HepG2 (cell line): ENCODE results near the gene AGPAT2. TPM values are rescaled to one million over a fixed set of nuclear protein-coding genes. Genes with fewer than 3 reads are reported as not detected.

Experiments
- ATAC-seq: fragments of 200-7000 bp; cut with Tn5 transposase; 3 replicates; pipeline ENCODE4 v1.9.1; 2020; ENCODE audit warnings: mild to moderate bottlenecking, moderate library complexity
- BruUV-seq: library from RNA; stranded (reverse); fragments of 400-500 nt; replicated peaks from 2 replicates; lab custom pipeline; 2021; lab: Mats Ljungman, UMichigan
- CTCF ChIA-PET: fragments of 300-600 bp; formaldehyde crosslinking; extraction: SDS; loops from one replicate; lab custom pipeline; 2021; ENCODE audit warnings: low total read pairs, inconsistent platforms, low intra/inter-chr PET ratio; lab: Yijun Ruan, JAX
- POLR2A ChIA-PET: fragments of 350-600 bp; sonication (Branson Sonifier 250); formaldehyde crosslinking; loops from one replicate; lab custom pipeline; 2020; ENCODE audit warnings: antibody characterized with exemption, inconsistent platforms; lab: Yijun Ruan, JAX
- DNase-seq: peaks from one replicate; pipeline ENCODE4 v3.0.0-alpha.2; 2015; ENCODE audit warnings: low spot score
- FAIRE-seq: peaks from 3 replicates; lab custom pipeline; 2011; peaks lifted over from hg19 to GRCh38; lab: Jason Lieb, UNC
- H2AFZ ChIP-seq: one replicate; pipeline ENCODE4 v1.6.1; 2011; ENCODE audit warnings: low read length, inconsistent platforms
- H3K27ac ChIP-seq: fragments of 300-600 bp; 3 replicates; pipeline ENCODE4 v1.8.0; 2011; ENCODE audit warnings: mixed run types, mild to moderate bottlenecking, mixed read lengths, low read length, inconsistent platforms; ENCODE audit not compliant: insufficient read depth; ENCODE audit errors: extremely low read length
- H3K27me3 ChIP-seq, 2 experiments: fragments of 200-600 bp in 1 of 2; 2 replicates in 1 of 2; 3 replicates in 1 of 2; pipeline versions ENCODE4 v1.6.0 to v1.8.0; 2011; ENCODE audit warnings: low read length in 2 of 2, mild to moderate bottlenecking in 2 of 2, moderate library complexity in 2 of 2, inconsistent platforms in 1 of 2; ENCODE audit not compliant: insufficient read depth in 2 of 2, control insufficient read depth in 1 of 2
- H3K36me3 ChIP-seq, 2 experiments: fragments of 200-600 bp in 1 of 2; replicated peaks in 1 of 2; 2 replicates in 1 of 2; 3 replicates in 1 of 2; pipeline versions ENCODE4 v1.5.1 to v1.8.0; 2011; ENCODE audit warnings: low read length in 2 of 2, inconsistent platforms in 1 of 2; ENCODE audit not compliant: insufficient read depth in 2 of 2, control insufficient read depth in 1 of 2
- H3K4me1 ChIP-seq: 2 replicates; pipeline ENCODE4 v1.5.1; 2012; ENCODE audit warnings: low read length, inconsistent platforms; ENCODE audit not compliant: insufficient read depth
- H3K4me2 ChIP-seq: 2 replicates; pipeline ENCODE4 v1.6.0; 2011; ENCODE audit warnings: low read depth, low read length, inconsistent platforms
- H3K4me3 ChIP-seq, 3 experiments: fragments of 200-600 bp in 1 of 3; sonication (generic), shearing (Covaris generic) in 1 of 3; replicated peaks in 1 of 3; 2 replicates each; pipeline ENCODE4 v1.5.1; 2011 to 2016; ENCODE audit warnings: low read length in 3 of 3, inconsistent platforms in 2 of 3, low read depth in 2 of 3, mild to moderate bottlenecking in 2 of 3, control low read depth in 1 of 3, mixed read lengths in 1 of 3; ENCODE audit not compliant: insufficient read depth in 1 of 3
- H3K79me2 ChIP-seq: one replicate; pipeline ENCODE4 v1.6.1; 2011; ENCODE audit warnings: low read length, inconsistent platforms; ENCODE audit not compliant: insufficient read depth
- H3K9ac ChIP-seq: 2 replicates; pipeline ENCODE4 v1.6.0; 2011; ENCODE audit warnings: mild to moderate bottlenecking, low read depth, low read length, inconsistent platforms; ENCODE audit not compliant: insufficient read depth
- H3K9me3 ChIP-seq: 2 replicates; pipeline ENCODE4 v1.5.1; 2012; ENCODE audit warnings: mild to moderate bottlenecking, low read length
- H4K20me1 ChIP-seq: 2 replicates; pipeline ENCODE4 v1.6.0; 2011; ENCODE audit warnings: inconsistent platforms, mild to moderate bottlenecking, low read length, moderate library complexity; ENCODE audit not compliant: insufficient read depth
- BCL3 ChIP-seq: sonication (generic); formaldehyde crosslinking; IDR thresholded peaks from 2 replicates; pipeline ENCODE4 v1.5.1; 2020; ENCODE audit warnings: mild to moderate bottlenecking, missing genetic modification reagents, moderate library complexity
- ETV6 ChIP-seq: sonication (generic); formaldehyde crosslinking; conservative IDR thresholded peaks from 2 replicates; pipeline ENCODE4 v1.4.0; 2020; ENCODE audit warnings: missing genetic modification reagents
- GATAD2A ChIP-seq: IDR thresholded peaks from 2 replicates; pipeline ENCODE4 v1.6.1; 2016
- RNF219 ChIP-seq: sonication (generic); formaldehyde crosslinking; IDR thresholded peaks from 2 replicates; pipeline ENCODE4 v1.5.0; 2020; ENCODE audit warnings: mild to moderate bottlenecking, missing genetic modification reagents
- ZEB1 ChIP-seq: IDR thresholded peaks from 2 replicates; pipeline ENCODE4 v1.6.1; 2012; ENCODE audit warnings: mild to moderate bottlenecking, low read depth, inconsistent platforms; ENCODE audit not compliant: insufficient replicate concordance
- ZNF549 ChIP-seq: sonication (generic); formaldehyde crosslinking; IDR thresholded peaks from 2 replicates; pipeline ENCODE4 v1.5.0; 2020; ENCODE audit warnings: missing genetic modification reagents
- ZZZ3 ChIP-seq: sonication (generic); formaldehyde crosslinking; IDR thresholded peaks from 2 replicates; pipeline ENCODE4 v1.4.0; 2020; ENCODE audit warnings: missing genetic modification reagents, mild to moderate bottlenecking, borderline replicate concordance
- WGBS: methylation state at CpG from one replicate; pipeline ENCODE4 v1.1.6; 2017; ENCODE audit warnings: low lambda C conversion rate; 5-methylcytosine and 5-hydroxymethylcytosine counted together
- in situ Hi-C: cut with HindIII; loops from 2 replicates; pipeline ENCODE4 v1.10.0; 2017; ENCODE audit warnings: low pct_unique_long_range_greater_than_20kb; ENCODE audit not compliant: extremely low pct_ligation_motif_present
- intact Hi-C: fragments of 100-400 bp; cut with micrococcal nuclease; formaldehyde crosslinking; loops from one replicate; pipeline ENCODE4 v1.10.0; 2022; ENCODE audit not compliant: unreplicated experiment
- polyA plus RNA-seq, 8 experiments: library from polyadenylated mRNA; depleted of rRNA in 3 of 8; stranded (reverse) in 7 of 8; unstranded in 1 of 8; fragments of >200 nt; fragmentation: Illumina TruSeq in 4 of 8; extraction: Trizol in 4 of 8; gene quantifications; 2 replicates each; pipeline versions ENCODE4 v1.2.1 to v1.2.3, GENCODE V29; 2011 to 2016; ENCODE audit warnings: low read depth in 4 of 8, missing spikeins in 1 of 8, mixed read lengths in 1 of 8; ENCODE audit not compliant: insufficient read depth in 1 of 8
- total RNA-seq, 5 experiments: library from RNA; depleted of rRNA; stranded (reverse); fragments of >200 nt; fragmentation: Illumina TruSeq; extraction: Trizol; gene quantifications; 2 replicates each; pipeline ENCODE4 v1.2.3, GENCODE V29; 2016; ENCODE audit warnings: low read depth in 1 of 5

The AGPAT2 gene
- total and polyA plus RNA-seq, 2 of the 13 experiments (the other 11 are each of a cell fraction or from before 2014, with no cell fraction given): 3.9 to 25.8 TPM

GRCh38 chr9:136678034-136678433 is 9.2 kb downstream of the AGPAT2 start:
- no peaks in the 10 kb centered on the region for H3K9me3 ChIP-seq
- peaks cover 64% of the 10 kb centered on the region for H3K4me1 ChIP-seq
- ChIA-PET POLR2A (no interaction called here), CTCF (no interaction called here)
- H3K4me3 ChIP-seq: no peak overlapping the region
- H3K9ac ChIP-seq: no peak overlapping the region
- FAIRE-seq (no peak), DNase-seq (no peak), ATAC-seq (no peak)
- no TSS peak for BruUV-seq
- H3K79me2 ChIP-seq: no peaks in the 10 kb centered on the region
- WGBS: 90% methylated on average over 2 of the region's 15 CpGs
- intact Hi-C loops: no loop called here
- no peaks in the 10 kb centered on the region for H3K36me3 ChIP-seq
- no peak overlapping the region for H3K27ac ChIP-seq
- H3K27me3 ChIP-seq: 0 out of 5 replicates have a peak, but pooled peaks cover 0 to 4% of the 10 kb centered on the region in 2 experiments
- no peak overlapping the region for H3K4me2 ChIP-seq
- no peaks in the 10 kb centered on the region; the same call in 1 of the 2 replicates for H4K20me1 ChIP-seq
- in situ Hi-C loops: no loop called here
- no peak for TF ChIP-seq GATAD2A (CRISPR knock-in tag)
- no peak for TF ChIP-seq RNF219 (CRISPR knock-in tag)
- TF ChIP-seq ZZZ3 (CRISPR knock-in tag): no peak
- TF ChIP-seq BCL3 (CRISPR knock-in tag): no peak
- no peak for TF ChIP-seq ETV6 (CRISPR knock-in tag)
- TF ChIP-seq ZNF549 (CRISPR knock-in tag): no peak
- no peak for TF ChIP-seq ZEB1
- H2AFZ ChIP-seq: no peak overlapping the region
